ENCODE results near the gene PRPF40A. TPM values are rescaled to one million over a fixed set of nuclear protein-coding genes. Genes with fewer than 3 reads are reported as not detected.

The PRPF40A gene
- total RNA-seq, 2 donors from 2014 or later: 62.0 to 133 TPM

DNA sequence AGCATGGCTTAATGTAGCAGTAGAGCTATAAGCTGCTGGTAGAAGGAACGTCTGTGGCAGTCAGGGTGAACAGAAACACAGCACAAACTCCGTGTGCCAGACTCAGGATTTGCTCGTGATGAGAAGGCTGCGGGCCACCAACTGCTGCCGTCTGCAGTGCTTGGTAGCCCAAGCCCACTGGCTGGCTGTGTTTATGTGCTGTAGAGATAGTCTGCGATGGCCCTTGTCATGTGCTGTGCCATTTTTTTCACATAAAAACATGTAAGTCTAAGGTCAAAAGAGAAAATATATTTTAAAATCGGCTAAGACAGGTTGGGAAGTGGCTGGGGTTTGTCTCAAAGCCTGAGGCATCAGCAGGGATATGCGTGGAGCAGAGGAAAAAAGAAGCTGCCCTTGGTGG is 78.7 kb downstream of the PRPF40A start:
- Histone ChIP-seq H3K27me3 (replicated peaks; ENCODE audit: insufficient read depth) (no peaks in the 10 kb centered on the region), H3K4me3 (no peak overlapping the region), H3K4me1 (ENCODE audit: control insufficient read depth in 1 of 2, low read depth in 2 of 2) (no peaks in the 10 kb centered on the region), H3K36me3 (peaks cover 33% of the 10 kb centered on the region), H3K9me3 (no peaks in the 10 kb centered on the region), H3K27ac (no peak overlapping the region)
- no peak for DNase-seq (ENCODE audit: low spot score)
- no peak for TF ChIP-seq CTCF (IDR thresholded peaks at IDR 0.05)
- ATAC-seq (ENCODE audit: insufficient number of reproducible peaks, low FRiP score, low read depth): no peak

DNA sequence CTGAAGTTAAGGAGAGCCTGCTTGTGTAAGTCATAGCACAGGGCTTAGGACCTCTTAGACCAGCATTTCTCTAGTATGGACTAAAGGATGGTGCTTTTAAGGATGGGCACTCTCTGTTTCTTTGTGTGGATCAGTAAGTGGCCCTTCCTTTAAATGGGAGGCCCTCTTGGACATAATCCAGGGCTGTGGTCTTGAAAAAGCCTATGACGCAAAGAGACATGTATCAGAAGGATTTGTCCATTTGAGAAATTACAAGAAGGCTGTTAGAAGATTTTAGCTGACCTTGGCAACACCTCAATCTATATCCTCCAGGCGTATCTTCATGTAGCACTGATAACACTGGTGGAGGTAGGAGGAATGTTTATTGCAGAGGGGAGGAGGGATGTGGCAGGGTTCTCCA is 79.2 kb downstream of the PRPF40A start:
- peaks cover 33% of the 10 kb centered on the region for H3K36me3 ChIP-seq
- no peaks in the 10 kb centered on the region for H3K4me1 ChIP-seq (ENCODE audit: control insufficient read depth in 1 of 2, low read depth in 2 of 2)
- DNase-seq (ENCODE audit: low spot score) (no peak), ATAC-seq (ENCODE audit: insufficient number of reproducible peaks, low FRiP score, low read depth) (no peak)
- no peaks in the 10 kb centered on the region for H3K9me3 ChIP-seq
- no peaks in the 10 kb centered on the region for H3K27me3 ChIP-seq (replicated peaks; ENCODE audit: insufficient read depth)
- no peak overlapping the region for H3K4me3 ChIP-seq
- no peak overlapping the region for H3K27ac ChIP-seq
- TF ChIP-seq CTCF (IDR thresholded peaks at IDR 0.05): no peak

DNA sequence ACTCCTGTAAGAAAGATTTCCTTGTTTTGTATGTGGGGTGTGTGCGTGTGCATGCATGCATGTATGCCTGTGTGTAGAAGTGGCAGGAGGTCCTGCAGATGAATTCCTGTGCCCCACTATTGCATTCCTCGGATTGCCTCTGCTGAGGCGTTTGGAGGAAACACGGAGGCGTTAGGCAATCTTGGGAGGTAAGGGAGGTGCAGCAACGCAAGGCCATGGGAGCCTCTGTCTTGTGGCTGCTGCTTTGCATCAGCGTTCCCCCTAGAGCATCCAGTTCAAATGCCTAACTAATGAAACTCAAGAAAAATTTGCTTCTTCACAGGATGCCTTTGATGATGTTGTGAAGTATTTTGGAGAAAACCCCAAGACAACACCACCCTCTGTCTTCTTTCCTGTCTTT is 80.0 kb downstream of the PRPF40A start:
- no peaks in the 10 kb centered on the region for H3K27me3 ChIP-seq (replicated peaks; ENCODE audit: insufficient read depth)
- no peaks in the 10 kb centered on the region for H3K4me1 ChIP-seq (ENCODE audit: control insufficient read depth in 1 of 2, low read depth in 2 of 2)
- H3K27ac ChIP-seq: no peak overlapping the region
- no peak overlapping the region for H3K4me3 ChIP-seq
- DNase-seq (ENCODE audit: low spot score): no peak
- TF ChIP-seq CTCF (IDR thresholded peaks at IDR 0.05): no peak
- no peaks in the 10 kb centered on the region for H3K9me3 ChIP-seq
- peaks cover 32% of the 10 kb centered on the region for H3K36me3 ChIP-seq
- no peak for ATAC-seq (ENCODE audit: insufficient number of reproducible peaks, low FRiP score, low read depth)

DNA sequence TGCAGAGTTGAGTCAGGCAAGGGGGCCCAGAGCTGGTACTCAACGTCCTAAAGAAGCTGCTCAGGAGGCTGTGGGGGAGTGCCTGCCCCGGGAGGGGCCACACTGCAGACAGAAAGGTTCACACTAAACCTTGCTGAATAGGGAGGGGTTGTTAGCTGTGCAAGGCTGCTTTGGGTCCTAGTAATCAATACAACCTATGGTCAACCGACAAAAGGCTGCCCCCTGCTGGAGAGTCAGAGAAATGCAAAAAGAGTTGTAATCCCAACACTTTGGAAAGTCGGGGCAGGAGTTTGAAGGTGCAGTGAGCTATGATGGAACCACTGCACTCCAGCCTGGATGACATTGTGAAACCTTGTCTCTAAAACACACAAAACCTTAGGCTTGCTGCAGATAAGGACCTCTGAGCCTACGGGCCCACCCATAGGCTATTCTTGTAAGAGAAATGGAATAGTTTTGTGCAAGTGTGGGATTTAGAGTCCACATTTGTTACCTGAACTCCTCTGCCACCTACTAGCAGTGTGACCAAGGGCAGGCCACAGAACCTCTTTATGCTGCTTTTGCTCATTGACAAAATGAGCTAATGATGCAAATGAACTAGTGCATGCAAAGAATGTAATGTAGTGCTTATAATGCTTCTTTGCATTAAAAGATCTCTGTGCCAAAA is 81.5 kb downstream of the PRPF40A start:
- H3K4me3 ChIP-seq: no peak overlapping the region
- H3K9me3 ChIP-seq: no peaks in the 10 kb centered on the region
- no peak for ATAC-seq (ENCODE audit: insufficient number of reproducible peaks, low FRiP score, low read depth)
- no peak for DNase-seq (ENCODE audit: low spot score)
- H3K4me1 ChIP-seq (ENCODE audit: control insufficient read depth in 1 of 2, low read depth in 2 of 2): no peaks in the 10 kb centered on the region
- H3K27ac ChIP-seq: no peak overlapping the region
- TF ChIP-seq CTCF (IDR thresholded peaks at IDR 0.05): peak; percentile 85
- no peaks in the 10 kb centered on the region for H3K27me3 ChIP-seq (replicated peaks; ENCODE audit: insufficient read depth)
- peaks cover 27% of the 10 kb centered on the region for H3K36me3 ChIP-seq

DNA sequence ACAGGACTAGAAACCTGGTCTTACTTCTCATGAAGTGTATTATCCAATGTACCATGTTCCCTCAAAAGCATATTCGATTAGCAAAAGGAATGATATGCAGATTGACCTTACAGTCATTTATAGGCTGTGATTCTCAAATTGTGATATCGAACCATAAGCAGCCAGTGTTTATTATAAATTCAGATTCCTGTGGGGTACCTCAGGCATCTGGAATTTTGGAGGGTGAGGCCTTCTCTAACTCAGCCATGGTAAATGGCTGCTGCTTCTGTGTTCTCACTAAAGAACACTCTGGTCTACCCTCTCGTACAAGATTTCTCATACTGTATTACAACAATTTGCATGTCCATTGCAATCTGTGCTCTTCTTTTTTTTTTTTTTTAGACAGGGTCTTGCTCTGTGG is 84.5 kb downstream of the PRPF40A start:
- Histone ChIP-seq H3K4me1 (ENCODE audit: control insufficient read depth in 1 of 2, low read depth in 2 of 2) (no peaks in the 10 kb centered on the region), H3K9me3 (no peaks in the 10 kb centered on the region), H3K4me3 (no peak overlapping the region), H3K27me3 (replicated peaks; ENCODE audit: insufficient read depth) (no peaks in the 10 kb centered on the region), H3K36me3 (peaks cover 22% of the 10 kb centered on the region), H3K27ac (no peak overlapping the region)
- ATAC-seq (ENCODE audit: insufficient number of reproducible peaks, low FRiP score, low read depth) (no peak), DNase-seq (ENCODE audit: low spot score) (no peak)
- TF ChIP-seq CTCF (IDR thresholded peaks at IDR 0.05): no peak

Data from thoracic aorta (tissue), 2 donors.